Ascending aorta (tissue), 2 donors: ENCODE results near the gene ADGRA1. TPM values are rescaled to one million over a fixed set of nuclear protein-coding genes. Genes with fewer than 3 reads are reported as not detected.

Experiments
- DNase-seq, 2 donors: peaks; one replicate each; pipeline ENCODE4 v3.0.0-alpha.2; 2019; ENCODE audit warnings: low spot score in 2 of 2
- H3K27ac ChIP-seq, 2 donors: fragments of 200-600 bp; sonication (generic); one replicate each; pipeline ENCODE4 v1.5.1; 2016 to 2017; ENCODE audit warnings: mild to moderate bottlenecking in 1 of 2
- H3K27me3 ChIP-seq: fragments of 200-600 bp; sonication (generic); one replicate; pipeline ENCODE4 v1.5.1; 2017
- H3K36me3 ChIP-seq, 2 donors: fragments of 200-600 bp; sonication (generic); one replicate each; pipeline ENCODE4 v1.5.1; 2016
- H3K4me1 ChIP-seq, 2 donors: fragments of 200-600 bp; sonication (generic); one replicate each; pipeline ENCODE4 v1.5.1; 2016 to 2017; ENCODE audit warnings: mild to moderate bottlenecking in 1 of 2
- H3K4me3 ChIP-seq, 2 donors: fragments of 200-600 bp; sonication (generic); one replicate each; pipeline ENCODE4 v1.5.1; 2016 to 2017; ENCODE audit warnings: mild to moderate bottlenecking in 1 of 2
- H3K9me3 ChIP-seq, 2 donors: fragments of 200-600 bp; sonication (generic); one replicate each; pipeline ENCODE4 v1.5.1; 2016
- intact Hi-C: fragments of 100-400 bp; cut with DNase I; formaldehyde crosslinking; loops from one replicate; pipeline ENCODE4 v1.15.1; 2023
- total RNA-seq: library from RNA; depleted of rRNA; stranded (reverse); fragments of >200 nt; gene quantifications from one replicate; pipeline ENCODE4 v1.1.0, GENCODE V29; 2016
- TF ChIP-seq, protein P1 (sequence below), 3 experiments: fragments of 200-600 bp in 2 of 3; fragments of 450-650 bp in 1 of 3; sonication (generic) in 2 of 3; IDR thresholded peaks; one replicate each; pipeline ENCODE4 v1.5.1; 2016 to 2019; ENCODE audit warnings: antibody characterized with exemption in 3 of 3, mild to moderate bottlenecking in 1 of 3, moderate library complexity in 1 of 3

Gene ADGRA1
- total RNA-seq, 1 donor from 2014 or later: not detected

DNA sequence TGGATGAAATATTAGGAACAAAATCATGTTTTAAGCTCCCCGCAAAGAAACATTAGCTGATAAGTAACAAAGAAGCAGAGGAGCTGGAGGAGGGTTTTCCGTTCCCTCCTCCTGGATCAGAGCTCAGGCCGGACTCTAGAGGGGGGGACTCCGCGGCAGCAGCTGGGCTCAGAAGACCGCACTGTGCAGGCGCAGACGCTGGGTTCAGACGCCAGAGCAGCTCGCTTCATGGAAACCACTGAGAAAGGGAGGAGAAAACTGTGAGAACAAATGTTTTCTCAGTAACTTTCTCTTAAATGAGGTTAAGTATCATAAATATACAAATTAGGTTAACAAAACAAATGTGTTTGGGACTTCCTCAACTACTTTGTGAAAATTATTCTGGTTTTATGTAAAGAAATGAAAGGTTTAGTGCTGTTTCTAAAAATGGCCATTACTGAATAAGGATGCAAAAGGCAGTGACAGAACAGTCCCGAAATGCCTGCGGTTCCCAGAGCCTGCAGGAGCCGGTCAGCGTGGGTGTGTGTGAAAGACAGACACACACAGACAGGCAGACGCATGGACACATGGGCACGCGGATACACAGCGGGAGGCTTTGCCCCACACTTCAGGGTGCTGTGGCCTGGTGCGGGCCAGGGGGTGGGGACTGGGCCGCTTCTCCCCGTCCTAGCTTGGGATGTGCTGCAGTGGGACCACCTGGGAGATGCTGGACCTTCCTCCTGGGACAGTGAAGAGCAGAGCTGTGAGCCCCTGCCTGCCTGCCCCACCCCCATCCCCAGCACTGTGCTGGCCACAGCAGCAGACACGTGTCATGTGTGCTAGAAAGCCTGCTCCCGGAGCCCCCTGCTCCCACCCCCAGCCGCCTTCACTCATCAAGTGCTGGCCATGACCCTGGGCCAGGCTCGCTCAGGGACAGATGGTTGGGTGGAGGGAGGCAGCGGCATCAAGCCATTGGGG is 20.3 kb upstream of the ADGRA1 start:
- Histone ChIP-seq H3K9me3 (no peaks in the 10 kb centered on the region), H3K36me3 (no peaks in the 10 kb centered on the region), H3K4me3 (no peak overlapping the region), H3K27ac (no peak overlapping the region), H3K27me3 (no peaks in the 10 kb centered on the region), H3K4me1 (no peaks in the 10 kb centered on the region)
- intact Hi-C loops: no loop called here
- no peak for DNase-seq
- TF ChIP-seq, protein P1, sequence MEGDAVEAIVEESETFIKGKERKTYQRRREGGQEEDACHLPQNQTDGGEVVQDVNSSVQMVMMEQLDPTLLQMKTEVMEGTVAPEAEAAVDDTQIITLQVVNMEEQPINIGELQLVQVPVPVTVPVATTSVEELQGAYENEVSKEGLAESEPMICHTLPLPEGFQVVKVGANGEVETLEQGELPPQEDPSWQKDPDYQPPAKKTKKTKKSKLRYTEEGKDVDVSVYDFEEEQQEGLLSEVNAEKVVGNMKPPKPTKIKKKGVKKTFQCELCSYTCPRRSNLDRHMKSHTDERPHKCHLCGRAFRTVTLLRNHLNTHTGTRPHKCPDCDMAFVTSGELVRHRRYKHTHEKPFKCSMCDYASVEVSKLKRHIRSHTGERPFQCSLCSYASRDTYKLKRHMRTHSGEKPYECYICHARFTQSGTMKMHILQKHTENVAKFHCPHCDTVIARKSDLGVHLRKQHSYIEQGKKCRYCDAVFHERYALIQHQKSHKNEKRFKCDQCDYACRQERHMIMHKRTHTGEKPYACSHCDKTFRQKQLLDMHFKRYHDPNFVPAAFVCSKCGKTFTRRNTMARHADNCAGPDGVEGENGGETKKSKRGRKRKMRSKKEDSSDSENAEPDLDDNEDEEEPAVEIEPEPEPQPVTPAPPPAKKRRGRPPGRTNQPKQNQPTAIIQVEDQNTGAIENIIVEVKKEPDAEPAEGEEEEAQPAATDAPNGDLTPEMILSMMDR (IDR thresholded peaks at IDR 0.05): no peak

DNA sequence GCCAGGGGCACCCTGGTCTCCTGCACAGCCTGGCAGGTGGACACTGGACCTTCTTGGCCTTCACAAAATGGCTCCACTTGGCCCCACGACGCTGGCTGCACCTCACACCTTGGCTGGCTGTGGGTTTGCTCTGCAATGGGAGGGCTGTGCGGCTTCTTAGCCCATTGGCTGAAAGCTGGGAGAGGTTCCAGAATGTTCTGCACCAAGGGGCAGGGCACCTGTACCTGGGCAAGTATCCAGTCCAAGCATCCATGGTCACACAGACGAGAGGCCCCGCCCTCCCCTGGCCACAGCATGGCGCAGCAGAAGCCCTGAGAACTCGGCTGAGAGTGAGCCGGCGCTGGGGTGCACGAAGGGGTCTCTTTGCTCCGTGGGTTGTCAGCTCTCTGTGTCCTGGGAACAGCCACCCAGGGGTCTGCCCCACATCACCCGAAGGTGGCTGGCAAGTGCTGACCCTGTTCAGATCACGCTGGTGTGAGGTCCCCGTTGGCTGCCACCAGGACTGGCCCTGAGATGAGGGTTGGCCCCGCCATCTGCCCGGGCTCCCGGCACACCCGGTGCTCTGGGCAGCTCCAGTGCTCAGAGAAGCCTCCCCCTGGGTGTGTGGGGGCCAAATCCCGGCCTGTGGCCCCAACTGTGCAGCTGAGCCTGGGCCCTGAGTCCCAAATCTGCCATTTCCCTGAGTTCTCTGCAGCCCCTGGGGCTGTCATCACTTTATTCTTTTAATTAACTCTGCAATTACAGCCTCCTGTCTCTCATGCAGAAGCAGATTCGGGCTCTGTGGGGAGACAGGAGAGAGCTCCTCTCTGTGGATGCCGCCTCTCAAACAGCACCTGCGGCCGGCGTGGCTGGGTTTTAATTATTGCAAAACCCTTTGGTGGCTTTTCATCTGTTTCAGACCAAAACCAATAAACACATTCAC is 19.4 kb upstream of the ADGRA1 start:
- H3K27me3 ChIP-seq: no peaks in the 10 kb centered on the region
- intact Hi-C loops: no loop called here
- H3K4me1 ChIP-seq: no peaks in the 10 kb centered on the region
- no peak overlapping the region for H3K27ac ChIP-seq
- no peaks in the 10 kb centered on the region for H3K9me3 ChIP-seq
- TF ChIP-seq, protein P1 (IDR thresholded peaks at IDR 0.05): no peak
- H3K4me3 ChIP-seq: no peak overlapping the region
- no peak for DNase-seq
- H3K36me3 ChIP-seq: no peaks in the 10 kb centered on the region

DNA sequence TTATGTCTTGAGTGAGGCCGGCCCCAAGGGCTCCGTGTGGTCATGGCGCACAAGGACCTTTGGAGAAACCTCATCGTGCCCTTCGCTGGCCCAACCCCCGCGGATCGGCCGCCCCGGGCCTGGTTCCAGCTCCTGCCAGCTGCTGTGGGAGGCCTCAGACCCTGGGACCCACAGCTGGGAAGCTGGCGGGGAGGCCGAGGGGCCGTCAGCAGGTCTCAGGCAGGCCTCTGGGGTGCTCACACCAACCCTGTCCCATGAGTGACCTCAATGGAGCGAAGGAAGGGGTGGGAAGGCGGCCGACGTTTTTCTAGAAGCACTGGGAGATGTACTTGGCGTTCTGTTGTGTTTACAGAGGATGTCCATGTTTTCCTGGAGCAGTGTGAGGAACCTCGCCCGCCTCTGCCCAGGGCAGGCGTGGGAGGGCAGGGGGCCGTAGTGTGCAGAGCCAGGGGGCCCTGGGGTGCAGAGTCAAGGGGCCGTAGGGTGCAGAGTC is 18.6 kb upstream of the ADGRA1 start:
- no peaks in the 10 kb centered on the region for H3K27me3 ChIP-seq

DNA sequence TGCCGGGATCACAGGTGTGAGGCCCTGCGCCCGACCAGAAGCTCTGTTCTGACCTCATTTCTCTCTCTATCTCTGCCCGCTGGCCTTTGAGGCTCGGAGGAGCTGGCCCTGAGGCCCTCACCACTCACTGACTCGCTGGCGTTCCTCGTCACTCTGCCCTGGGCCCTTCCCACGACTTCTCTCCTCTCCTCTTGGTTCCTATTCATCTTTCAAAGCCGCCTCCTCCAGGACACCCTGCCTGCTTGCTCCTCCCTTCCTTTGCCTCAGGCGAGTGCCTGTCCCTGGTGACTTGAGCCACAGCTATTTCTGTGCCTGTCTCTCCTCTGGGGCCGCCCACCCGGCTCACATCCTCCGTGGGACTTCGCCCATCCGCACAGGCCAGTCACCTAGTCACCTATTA is 17.3 kb upstream of the ADGRA1 start:
- no peak for DNase-seq
- no peaks in the 10 kb centered on the region for H3K27me3 ChIP-seq
- no peaks in the 10 kb centered on the region for H3K9me3 ChIP-seq
- TF ChIP-seq, protein P1 (IDR thresholded peaks at IDR 0.05): no peak
- no peak overlapping the region for H3K27ac ChIP-seq
- H3K4me3 ChIP-seq: no peak overlapping the region
- no peaks in the 10 kb centered on the region for H3K36me3 ChIP-seq
- intact Hi-C loops: no loop called here
- H3K4me1 ChIP-seq: no peaks in the 10 kb centered on the region

More for the DNA sequence above, 18.6 kb upstream of the ADGRA1 start:
- Histone ChIP-seq H3K4me3 (no peak overlapping the region), H3K9me3 (no peaks in the 10 kb centered on the region), H3K27ac (no peak overlapping the region), H3K36me3 (no peaks in the 10 kb centered on the region), H3K4me1 (no peaks in the 10 kb centered on the region)
- no peak for DNase-seq
- intact Hi-C loops: no loop called here
- TF ChIP-seq, protein P1 (IDR thresholded peaks at IDR 0.05): no peak

DNA sequence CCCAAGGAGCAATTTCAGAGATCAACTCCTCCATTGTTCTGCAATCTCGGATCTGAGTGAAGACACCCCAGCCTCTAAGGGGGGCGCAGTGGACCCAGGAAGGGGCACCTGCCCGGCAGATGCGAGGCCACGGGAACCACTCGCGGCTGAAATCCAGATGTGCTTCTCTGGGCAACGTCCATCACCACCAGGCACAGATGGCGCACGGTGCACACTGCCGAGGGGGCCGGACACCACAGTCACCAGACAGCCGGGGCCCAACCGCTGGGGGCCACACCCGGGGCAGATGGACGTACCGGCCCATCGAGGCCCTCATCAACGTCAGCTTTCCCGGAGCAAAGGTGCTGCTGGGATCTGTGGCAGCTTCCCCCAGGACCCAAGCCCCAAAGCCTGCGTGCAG is 16.9 kb upstream of the ADGRA1 start:
- DNase-seq: no peak
- Histone ChIP-seq H3K27ac (no peak overlapping the region), H3K4me3 (no peak overlapping the region), H3K4me1 (no peaks in the 10 kb centered on the region), H3K36me3 (no peaks in the 10 kb centered on the region), H3K27me3 (no peaks in the 10 kb centered on the region), H3K9me3 (no peaks in the 10 kb centered on the region)
- TF ChIP-seq, protein P1 (IDR thresholded peaks at IDR 0.05): no peak
- intact Hi-C loops: no loop called here
